NCI-H2081 treated with DMSO at 0.1 percent for 48 hours (cell line): Measurements from ENCODE around the gene TAS1R2.
"Not testable (repeated sequence)": the region's sequence is repeated elsewhere in the genome, so short reads cannot be mapped to it uniquely, and the experiment has no call there.

Experiments used
- DNase-seq: peaks from one replicate; lab custom pipeline; 2025; lab: John Stamatoyannopoulos, UW

TAS1R2 gene

DNA sequence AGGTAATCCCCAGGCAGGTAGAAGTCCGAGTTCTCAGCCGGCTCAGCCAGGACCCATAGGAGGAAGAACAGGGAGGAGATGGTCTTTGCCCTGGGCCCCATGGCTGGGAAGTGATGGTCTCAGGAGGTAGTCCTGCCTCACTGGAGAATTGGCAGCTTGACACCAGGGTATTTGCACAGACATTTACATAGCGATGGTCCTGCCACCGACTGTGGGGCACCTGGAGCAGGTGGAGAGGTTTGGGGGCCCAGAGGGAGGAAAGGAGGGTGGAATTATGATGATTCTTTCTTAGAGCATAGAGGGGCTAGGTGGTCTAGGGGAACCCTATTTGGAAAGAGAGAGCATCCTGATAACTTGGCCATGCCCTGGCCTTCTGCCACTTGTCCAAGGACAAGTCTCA, at the start of gene TAS1R2:
Gene TAS1R2, minus strand, starts transcription at position 101 of the 400 bp plus-strand sequence. Its CDS starts 0 bp downstream, at position 101.
- DNase-seq: no peak

- DNase-seq: no peak
Observed at GRCh38 chr1:18907917-18908845, 48.7 kb upstream of the TAS1R2 start.

DNA sequence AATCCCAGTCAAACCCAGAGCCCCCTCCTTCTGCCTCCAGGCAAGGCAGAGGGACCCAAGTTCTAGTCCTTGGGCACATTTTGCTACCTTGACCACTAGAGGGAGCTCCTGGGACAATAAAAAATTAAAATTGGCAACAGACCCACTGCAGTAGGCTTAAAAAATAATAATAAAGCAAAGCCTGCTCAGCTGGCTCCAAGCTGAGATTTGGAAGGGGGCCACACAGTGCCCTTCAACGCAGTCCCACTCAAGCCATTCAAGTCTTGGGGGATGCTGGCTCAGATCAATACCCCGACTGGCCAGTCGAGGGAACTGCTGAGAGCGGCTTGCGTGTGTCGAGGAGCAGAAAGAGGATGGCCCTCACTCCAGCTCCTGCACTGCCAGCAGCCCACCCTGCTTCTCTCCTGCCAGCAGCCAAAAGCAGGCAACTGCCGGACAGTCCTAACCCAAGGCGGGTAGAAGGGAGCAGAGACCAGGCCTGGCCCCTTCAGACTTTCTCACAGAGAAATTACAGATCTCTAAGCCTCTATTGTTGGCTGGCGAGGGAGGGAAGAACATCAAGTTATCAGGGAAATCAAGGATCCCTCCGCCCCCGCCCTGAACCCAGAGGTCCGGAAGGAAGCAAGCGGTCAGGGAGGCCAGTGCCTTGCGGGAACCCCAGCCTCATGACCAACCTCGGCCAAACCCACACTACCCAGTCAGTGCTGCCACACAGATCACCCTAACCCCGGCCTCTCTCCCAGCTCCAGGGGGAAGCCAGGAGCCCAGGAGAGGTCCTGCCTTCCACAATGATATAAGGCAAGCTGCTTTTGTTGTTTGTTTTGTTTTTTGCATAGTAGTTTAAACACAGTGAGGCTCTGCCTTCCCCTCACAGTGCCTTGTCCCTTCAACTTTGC, 47.8 kb upstream of the TAS1R2 start:
- no peak for DNase-seq

DNA sequence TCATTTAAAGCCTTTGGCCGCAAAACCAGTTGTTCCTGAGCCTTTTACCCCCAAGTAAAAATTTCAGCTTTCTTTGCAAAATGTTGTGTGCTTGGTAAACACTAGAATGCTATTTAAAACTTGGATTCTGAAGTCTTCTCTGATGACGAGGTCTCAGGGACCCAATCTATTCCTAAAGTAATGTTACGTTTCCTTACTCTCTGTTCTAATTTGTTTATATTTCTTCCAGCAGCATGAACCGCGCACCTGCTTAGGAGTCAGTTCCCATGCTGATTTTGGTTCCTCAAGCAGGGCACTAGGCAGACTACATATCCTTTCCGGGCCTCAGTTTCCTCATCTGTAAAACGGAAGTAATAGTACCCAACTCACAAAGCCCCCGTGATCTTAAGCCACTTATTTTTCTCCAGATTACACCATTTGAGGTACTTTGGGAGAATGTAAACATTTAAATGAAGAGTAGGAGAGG, 43.9 kb upstream of the TAS1R2 start:
- DNase-seq: no peak

GRCh38 chr1:18902523-18903290, 43.2 kb upstream of the TAS1R2 start, which contains the start of gene ALDH4A1:
Gene ALDH4A1 (minus strand): TSS chr1:18902555. CDS start chr1:18902523, 32 bp downstream.
- DNase-seq: peak; percentile 77

- DNase-seq: no peak
Observed at GRCh38 chr1:18901952-18902522, 42.6 kb upstream of the TAS1R2 start.

- DNase-seq: no peak
Observed at GRCh38 chr1:18901147-18901951, 41.9 kb upstream of the TAS1R2 start.

- no peak for DNase-seq
Observed at GRCh38 chr1:18900303-18900841, 40.9 kb upstream of the TAS1R2 start.

GRCh38 chr1:18899363-18900049, 40.0 kb upstream of the TAS1R2 start:
- DNase-seq: no peak

GRCh38 chr1:18898567-18898966, 39.1 kb upstream of the TAS1R2 start:
- DNase-seq: no peak

DNA sequence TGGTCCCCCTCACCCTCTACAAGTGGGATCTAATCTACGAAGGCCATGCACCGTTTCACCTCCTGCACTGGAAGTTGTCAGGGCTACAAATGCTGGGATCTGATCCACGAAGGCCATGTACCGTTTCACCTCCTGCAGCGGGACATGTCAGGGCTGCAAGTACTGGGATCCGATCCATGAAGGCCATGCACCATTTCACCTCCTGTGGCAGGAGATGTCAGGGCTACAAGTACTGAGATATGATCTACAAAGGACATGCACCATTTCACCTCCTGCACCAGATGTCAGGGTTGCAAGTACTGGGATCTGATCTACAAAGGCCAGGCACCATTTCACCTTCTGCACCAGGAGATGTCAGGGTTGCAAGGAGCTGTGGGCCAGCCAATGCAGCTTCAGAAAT, 35.9 kb upstream of the TAS1R2 start:
- no peak for DNase-seq

- DNase-seq: no peak
Observed at GRCh38 chr1:18893120-18893519, 33.7 kb upstream of the TAS1R2 start.

- not testable (repeated sequence) for DNase-seq
Observed at GRCh38 chr1:18891858-18892257, 32.4 kb upstream of the TAS1R2 start.

GRCh38 chr1:18891426-18891780, 31.9 kb upstream of the TAS1R2 start:
- DNase-seq: no peak

DNA sequence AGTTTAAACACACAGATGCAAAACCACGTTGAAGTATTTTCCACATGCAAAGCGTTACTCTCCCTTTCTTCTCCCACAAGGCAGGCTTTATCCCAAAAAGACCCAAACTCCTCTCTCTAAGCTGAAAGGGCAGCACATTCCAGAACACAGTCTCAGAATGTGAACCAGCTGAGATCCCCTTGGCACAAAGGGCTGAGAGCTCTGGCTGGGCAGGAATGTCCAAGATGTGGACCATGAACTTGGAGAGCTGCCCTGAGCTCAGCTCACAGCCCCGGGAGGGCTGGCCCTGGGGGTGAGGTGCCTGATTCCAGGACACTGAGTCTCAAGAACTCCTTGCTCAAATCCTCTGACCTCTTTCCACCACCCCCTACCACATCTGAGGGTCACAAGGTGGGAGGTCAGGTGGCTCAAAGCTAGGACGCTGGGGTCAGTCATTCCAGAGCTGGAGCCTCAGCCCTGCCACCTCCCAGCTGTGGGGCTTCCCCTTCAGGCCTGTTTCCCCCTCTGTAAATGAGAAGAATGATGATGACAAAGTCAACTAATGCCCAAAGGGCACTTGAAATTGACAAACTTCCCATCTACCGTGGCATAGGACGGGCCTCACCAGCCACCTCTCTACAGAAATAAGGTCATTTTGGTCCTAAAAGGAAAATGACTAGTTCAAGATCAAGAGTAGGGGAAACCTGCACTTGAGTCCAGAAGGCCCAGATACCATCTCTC, 31.4 kb upstream of the TAS1R2 start:
- DNase-seq: no peak

DNA sequence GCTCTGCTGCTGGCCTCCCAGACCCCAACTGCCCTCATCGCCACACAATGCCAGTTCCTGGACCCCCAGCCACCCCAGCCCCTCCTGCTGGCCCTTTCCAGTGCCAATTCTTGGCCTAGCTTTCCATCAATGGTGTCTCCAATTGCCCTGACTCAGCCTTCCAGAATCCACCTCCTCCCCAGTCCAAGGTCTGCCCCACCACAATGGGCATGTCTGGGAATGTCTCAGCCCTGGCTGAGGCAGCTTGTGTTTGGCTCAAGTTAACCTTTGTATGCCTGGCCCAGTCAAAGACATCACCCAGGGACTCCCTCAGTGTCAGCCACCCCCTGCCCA, 26.5 kb upstream of the TAS1R2 start:
- DNase-seq: no peak

GRCh38 chr1:18885311-18886002, 26.0 kb upstream of the TAS1R2 start:
- DNase-seq: no peak

DNA sequence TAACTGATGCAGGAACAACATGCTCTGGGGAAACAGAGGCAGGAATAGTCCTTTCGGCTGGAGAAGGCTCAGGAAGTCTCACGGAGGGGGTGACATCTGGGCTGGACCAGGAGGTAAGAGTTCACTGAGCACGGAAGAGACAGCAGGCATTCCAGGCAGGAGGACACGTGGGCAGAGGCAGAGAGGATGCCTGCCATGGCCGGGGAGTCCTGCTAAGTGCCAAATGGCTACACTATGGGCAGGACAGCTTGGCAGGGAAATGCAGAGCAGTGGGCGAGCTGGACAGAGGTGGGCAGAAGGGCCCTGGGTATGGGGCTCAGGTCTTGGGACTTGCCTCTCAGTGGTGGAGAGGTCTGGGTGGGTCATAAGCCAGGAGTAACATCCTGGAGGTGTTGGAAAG, 25.3 kb upstream of the TAS1R2 start:
- no peak for DNase-seq

- no peak for DNase-seq
Observed at GRCh38 chr1:18884419-18884717, 24.9 kb upstream of the TAS1R2 start.
